Activated CD4-positive, alpha-beta T cell treated with anti-CD3 and anti-CD28 coated beads for 48 hours (primary cell): Measurements from ENCODE around the gene GRIN1.

Experiments used
- DNase-seq: peaks from one replicate; pipeline ENCODE4 v3.0.0-alpha.2; 2020

GRIN1 gene

DNA sequence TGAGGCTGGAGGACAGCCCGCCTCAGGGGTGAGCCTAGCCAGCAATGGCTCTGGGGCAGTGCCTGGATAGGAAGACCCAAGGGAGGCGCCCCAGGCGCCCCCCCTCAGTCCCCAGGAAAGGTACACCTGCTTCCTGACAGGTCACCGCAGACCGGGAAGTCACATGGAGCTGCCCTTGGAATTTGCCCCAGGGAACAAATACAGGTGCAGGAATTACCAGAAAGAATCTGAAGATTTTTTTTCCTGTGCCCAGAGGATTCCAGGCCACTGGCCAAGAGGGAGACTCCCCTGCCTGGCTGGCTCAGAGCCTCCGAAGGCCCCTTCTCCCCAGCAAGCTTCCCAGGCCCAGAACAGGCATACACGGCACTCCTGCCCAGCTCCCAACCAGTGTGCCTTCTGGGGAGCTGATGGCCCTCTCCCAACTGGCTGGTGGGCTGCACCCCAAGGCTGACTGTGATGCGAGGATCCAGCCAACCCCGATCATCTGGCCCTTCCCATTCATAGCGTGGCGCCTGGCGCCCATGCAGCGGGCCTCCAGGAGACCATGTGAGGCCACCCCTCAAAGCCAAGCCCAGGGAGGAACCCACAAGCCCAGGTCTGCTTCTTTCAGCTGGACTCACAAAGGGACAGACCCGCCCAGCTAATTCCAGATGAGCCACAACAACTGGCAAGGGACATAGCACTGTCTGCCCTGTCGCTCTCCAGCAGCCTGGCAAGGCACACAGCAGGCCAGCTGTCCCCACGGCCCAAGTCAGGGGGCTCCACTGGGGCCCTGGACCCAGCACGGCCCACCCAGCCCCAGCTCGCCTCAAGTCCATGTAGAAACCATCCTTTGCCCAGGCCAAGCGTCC is 59.3 kb downstream of the GRIN1 start:
- DNase-seq = no peak

DNA sequence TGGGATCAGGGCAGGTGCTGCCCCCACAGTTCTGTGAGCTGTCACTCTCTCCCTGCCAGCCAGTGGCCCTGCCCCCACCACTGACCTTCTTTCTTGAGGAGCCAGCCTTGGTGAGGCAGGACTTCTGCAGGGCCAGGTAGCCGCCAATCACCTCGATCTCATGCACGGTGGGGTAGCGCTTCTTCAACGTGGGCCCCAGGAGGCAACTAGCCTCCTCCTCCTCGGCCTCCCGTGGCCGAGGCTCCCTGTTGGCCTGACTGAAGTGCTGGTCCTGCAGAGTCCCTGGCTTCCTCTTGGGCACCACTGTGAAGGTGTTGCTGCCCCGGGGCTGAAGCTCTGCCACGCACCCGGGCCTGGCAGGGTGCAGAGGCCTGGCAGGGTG is 59.9 kb downstream of the GRIN1 start:
- DNase-seq = no peak

DNA sequence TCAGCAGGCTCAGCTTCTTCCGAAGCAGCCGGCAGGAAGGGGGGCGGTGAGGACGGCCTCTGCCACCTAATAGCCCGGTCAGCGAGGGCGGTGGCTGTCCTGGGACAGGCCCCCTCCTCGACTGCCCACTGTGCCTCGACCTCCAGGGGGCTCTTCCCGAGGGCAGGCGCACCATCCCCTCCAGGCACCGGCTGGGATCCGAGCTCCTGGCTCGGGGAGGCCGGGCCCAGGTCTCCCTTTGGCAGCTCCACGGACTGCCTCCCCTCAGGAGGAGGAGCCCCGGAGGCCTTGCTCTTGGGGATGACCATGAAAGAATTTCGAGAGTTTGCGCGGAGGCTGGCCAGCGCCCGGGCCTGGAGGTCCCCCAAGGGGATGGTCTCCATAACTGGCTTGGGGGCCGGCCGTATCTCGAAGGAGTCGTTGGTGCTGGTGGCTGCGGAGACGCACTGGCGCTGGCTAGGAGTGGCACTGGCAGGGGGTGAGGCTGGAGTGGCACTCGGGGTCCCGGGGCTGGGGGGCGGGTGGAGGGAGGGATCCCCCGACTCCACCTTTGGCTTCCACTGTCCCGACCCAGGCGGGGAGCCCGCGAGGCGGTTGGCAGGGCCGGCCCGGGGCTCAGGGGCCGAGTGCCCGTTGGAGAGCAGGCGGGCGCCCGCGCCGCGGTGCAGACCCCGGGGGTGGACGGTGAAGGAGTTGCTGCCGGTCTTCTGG is 60.6 kb downstream of the GRIN1 start:
- DNase-seq = no peak

DNA sequence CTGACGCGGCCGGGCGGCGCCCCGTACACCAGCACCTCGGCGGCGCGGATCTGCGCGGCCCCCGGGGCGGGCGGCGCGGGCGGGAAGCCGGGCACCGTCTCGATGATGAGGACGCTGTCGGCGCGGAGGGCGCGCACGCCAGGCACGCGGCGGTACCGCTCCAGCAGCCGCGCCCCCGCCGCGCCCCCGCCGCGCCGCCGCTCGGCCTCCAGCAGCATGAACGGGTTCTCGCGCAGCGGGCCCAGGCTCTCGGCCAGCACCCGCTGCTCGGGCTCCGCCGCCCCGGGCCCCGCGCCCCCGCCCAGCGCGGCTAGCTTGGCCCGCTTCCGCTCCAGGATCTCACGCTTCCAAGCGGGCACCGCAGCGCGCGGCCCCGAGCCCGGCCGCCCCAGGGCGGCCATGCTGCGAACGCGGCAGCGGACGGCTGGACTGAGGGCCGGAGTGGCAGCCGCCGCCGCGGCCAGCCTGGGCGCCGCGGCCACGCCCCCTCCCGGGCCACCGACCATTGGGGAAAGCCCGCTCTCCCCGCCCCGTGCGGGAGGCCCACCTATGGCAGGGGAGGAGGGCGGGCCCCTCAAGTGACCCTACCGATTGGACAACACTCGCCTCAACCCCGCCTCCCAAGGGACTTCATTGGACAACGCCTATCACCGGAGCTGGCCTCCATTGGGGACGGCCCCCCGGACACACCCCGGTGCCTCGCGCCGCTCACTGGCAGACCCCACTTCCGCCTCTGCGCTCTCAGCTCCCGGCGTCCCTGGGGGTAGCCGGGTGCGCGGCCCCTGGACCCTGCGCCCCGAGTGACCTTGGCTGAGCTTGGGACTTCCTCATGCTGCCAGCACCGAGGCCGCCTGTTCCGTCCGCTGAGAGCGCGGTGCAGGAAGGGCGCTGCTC is 61.6 kb downstream of the GRIN1 start, which contains the start of gene TPRN:
Gene TPRN (minus strand): TSS at position 431 of the 894 bp plus-strand sequence. CDS start 30 bp downstream, at position 401.
- peak; percentile 99 for DNase-seq

DNA sequence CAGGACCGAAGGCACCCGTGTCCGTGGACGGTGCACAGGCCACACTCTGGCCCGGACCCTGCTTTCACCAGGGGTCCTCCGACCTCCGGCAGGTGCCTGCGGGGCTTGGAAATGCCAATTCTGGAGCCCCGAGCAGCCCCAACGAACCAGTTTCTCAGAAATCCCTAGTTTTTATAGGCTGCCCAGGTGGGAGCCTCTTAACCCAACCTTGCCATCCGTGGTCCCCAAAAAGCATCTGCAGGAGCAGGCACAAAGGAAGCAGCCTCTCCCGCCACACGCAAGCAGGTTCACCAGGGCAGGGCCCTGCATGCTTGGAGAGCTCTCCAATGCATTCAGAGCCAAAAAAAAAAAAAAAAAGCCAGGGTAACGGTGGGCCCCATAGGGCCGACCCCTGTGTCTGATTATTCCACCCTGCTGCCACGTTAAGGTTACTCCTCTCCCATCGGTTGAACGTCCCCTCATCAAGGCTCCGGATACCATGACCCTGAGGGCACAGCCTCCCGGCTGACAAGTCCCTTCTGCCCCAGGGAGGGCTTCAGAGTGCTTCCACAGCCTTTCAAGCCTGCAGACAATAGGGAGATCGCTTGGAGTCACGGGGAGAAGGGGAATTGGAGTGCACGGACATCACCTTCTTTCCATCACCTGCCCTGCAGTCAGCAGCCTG is 62.4 kb downstream of the GRIN1 start:
- no peak for DNase-seq

DNA sequence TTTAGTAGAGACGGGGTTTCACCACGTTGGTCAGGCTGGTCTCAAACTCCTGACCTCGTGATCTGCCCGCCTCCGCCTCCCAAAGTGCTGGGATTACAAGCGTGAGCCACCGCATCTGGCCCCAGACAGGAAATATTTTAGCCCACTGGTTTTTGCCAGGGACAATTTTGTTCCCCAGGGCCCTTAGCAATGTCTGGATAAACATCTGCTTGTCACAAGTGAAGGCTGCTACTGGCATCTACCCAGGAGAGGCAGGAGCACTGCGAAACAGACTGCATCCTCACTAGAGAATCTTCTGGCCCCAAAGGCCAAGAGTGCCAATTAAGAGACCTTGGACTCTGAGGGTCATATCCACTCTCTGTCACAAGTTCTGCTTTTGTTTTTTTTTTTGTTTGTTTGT is 64.0 kb downstream of the GRIN1 start:
- no peak for DNase-seq

DNA sequence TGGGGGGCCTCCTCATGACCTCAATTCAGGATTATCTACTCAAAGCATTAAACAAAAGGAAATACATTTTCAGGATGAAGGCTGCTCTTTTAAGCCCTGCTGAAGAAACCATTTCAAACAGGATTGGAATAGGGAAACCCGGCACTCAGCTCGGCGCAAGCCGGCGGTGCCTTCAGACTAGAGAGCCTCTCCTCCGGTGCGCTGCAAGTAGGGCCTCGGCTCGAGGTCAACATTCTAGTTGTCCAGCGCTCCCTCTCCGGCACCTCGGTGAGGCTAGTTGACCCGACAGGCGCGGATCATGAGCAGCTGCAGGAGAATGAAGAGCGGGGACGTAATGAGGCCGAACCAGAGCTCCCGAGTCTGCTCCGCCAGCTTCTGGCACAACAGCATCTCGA is 65.8 kb downstream of the GRIN1 start:
- DNase-seq = no peak

DNA sequence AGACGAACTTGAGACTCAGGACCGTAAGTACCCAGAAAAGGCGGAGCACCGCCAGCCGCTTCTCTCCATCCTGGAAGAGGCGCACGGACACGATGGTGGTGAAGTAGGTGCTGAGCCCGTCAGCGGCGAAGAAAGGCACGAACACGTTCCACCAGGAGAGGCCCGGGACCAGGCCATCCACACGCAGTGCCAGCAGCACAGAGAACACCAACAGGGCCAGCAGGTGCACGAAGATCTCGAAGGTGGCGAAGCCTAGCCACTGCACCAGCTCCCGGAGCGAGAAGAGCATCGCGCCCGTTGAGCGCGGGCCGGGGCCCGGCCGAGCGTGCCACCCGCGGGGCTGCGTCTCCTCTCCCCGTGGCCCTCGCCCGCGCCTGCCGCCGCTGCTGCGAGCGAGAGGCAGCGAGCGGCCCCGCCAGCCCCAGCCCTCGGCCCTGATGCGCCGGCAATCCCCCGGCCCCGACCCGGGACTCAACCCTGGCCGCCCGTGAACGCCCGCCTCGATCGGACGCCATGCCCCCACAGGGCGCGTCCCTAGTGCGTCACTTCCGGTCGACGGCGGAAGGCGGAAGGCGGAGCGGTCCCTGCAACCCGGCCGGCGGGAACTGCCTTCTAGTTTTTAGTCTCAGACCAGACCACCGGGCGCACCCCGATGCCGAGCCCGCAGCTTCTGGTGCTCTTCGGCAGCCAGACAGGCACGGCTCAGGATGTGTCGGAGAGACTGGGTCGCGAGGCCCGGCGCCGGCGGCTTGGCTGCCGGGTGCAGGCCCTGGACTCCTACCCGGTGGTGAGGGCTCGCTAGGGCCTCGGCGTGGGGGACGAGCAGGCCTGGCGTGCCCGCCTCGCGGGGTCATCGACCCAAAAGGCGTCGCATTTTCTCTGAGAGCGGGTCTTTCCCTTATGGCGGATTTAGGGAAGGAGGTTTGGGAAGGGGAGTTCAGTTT is 66.4 kb downstream of the GRIN1 start, which contains the start of the genes NDOR1 and TMEM203:
Gene NDOR1 (plus strand): TSS at position 575 of the 944 bp plus-strand sequence. CDS start 78 bp downstream, at position 653.
Gene TMEM203 (minus strand): TSS at position 523 of the 944 bp plus-strand sequence. CDS start 234 bp downstream, at position 289.
- DNase-seq = peak; percentile 97

DNA sequence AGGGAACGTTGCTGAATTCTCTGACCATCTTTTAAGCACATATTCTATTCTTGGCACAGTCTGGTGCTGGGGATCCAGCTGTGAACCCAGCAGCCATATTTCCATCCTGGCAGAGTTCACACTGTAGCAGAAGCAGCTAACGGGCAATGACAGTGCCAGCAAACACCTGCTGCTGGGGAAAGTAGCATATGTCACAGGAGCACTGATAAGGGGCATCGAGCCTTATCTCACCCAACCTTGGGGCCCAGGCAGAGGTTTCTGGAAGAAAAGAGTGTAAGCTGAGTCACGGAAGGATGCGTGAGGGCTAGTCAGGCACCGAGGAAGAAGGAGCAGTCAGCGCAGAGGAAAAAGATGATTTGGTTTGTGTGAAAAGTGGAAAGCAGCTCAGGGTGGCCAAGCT is 67.6 kb downstream of the GRIN1 start:
- DNase-seq = no peak

DNA sequence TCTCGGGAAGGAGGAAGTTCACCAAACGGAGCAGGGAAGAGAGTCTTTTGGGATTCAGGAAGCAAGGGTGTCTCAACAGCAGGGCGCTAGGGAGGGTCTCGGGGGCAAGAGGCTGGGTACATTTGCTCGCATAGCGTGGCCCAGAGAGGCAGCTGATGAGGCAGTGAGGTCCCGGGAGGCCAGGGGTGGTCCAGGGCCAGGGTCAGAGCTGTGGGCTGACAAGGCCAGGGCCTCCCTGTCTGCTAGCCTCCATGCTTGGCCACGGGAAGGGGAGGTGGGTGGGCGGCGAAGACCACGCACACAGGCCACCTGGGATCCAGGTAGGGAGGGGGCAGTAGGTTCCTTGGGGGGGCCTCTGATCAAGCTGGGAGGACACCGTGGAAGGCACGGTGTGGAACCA is 72.6 kb downstream of the GRIN1 start:
- DNase-seq = no peak

DNA sequence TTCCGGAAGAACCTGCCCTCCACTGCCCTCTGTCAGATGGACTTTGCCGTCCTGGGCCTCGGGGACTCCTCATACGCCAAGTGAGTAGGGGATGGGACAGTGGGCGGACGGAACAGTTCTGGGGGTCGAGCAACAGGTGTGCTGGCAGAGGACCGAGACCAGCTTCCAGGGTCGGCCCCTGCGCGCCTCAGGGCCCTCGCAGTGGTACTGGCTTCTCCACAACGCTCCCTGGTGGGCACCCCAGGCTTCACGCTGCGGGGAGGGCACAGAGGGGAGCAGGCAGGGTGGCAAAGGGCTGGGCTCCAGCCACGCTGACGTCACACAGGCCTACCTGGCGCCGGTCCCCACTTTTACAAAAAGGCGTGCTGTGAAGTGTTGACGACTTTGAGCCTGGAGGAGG is 73.6 kb downstream of the GRIN1 start:
- DNase-seq = no peak

DNA sequence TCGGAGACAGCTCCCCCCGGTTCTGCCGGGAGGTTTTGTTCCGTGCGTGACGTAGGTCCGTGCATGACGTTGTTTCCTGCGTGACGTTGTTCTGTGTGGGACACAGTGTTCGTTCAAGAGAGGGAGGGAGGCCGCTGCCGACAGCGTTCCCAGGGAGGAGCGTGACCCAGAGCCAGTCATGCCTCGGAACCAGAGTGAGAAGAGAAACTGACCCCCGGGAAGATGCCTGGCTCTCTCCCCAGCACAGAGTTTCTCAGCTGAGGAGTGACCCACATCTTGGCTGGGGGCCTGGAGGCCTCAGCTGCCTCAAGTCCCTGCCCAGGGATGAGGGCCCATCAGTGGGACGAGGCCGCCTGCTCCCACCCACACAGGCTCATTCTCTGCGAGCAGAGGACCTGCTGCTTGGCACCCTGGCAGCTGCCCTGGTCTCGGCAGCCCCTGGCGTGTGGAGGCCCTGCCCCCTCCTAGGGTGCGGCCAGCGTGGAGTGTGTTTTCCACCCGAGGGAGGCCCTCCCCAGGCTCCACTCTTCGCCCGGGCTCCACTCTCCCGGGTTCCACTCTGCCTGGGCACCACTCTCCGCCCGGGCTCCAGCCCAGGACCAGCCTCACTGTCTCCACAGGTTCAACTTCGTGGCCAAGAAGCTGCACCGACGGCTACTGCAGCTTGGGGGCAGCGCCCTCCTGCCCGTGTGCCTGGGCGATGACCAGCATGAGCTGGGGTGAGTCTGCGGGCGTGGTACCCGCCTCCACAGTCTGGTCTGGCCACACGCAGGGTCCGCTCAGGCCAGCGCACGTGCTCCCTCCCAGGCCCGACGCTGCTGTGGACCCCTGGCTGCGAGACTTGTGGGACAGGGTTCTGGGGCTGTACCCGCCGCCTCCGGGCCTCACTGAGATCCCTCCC is 74.5 kb downstream of the GRIN1 start:
- no peak for DNase-seq

DNA sequence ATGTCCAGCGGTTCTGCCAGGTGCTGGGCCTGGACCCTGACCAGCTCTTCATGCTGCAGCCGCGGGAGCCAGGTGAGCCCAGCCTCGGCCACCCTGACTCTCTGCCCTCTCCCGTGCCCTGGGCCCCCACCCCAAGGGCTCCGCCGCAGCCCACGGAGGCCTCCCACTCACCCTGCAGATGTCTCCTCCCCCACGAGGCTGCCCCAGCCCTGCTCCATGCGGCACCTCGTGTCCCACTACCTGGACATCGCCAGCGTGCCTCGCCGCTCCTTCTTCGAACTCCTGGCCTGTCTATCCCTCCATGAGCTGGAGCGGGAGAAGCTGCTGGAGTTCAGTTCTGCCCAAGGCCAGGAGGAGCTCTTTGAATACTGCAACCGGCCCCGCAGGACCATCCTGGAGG is 75.7 kb downstream of the GRIN1 start:
- no peak for DNase-seq

DNA sequence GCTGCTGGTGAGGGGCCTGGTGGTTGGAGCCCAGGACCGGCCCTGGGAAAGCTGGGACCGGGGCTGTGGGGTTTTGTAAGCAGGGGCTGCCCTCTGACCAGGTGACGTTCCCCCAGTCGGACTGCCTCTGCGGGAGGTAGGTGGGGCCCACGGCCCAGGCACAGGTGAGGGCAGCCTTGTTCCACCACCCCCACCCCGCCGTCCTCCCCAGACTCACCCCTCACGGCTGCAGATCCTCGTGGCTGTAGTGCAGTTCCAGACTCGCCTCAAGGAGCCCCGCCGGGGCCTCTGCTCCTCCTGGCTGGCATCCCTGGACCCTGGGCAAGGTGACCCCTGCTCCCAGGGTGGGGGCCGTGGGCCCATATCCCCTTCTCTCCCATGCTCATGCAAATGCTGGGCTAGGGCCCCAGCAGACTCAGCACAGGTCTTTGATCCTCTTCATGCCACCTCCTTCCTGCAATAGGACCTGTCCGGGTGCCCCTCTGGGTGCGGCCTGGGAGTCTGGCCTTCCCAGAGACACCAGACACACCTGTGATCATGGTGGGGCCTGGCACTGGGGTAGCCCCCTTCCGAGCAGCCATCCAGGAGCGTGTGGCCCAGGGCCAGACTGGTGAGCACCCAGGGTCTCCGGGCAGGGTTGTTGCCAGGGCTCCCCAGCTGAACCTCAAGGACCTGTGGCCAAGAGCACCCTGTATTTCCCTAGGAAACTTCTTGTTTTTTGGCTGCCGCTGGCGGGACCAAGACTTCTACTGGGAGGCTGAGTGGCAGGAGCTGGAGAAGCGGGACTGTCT is 76.4 kb downstream of the GRIN1 start:
- DNase-seq = no peak

DNA sequence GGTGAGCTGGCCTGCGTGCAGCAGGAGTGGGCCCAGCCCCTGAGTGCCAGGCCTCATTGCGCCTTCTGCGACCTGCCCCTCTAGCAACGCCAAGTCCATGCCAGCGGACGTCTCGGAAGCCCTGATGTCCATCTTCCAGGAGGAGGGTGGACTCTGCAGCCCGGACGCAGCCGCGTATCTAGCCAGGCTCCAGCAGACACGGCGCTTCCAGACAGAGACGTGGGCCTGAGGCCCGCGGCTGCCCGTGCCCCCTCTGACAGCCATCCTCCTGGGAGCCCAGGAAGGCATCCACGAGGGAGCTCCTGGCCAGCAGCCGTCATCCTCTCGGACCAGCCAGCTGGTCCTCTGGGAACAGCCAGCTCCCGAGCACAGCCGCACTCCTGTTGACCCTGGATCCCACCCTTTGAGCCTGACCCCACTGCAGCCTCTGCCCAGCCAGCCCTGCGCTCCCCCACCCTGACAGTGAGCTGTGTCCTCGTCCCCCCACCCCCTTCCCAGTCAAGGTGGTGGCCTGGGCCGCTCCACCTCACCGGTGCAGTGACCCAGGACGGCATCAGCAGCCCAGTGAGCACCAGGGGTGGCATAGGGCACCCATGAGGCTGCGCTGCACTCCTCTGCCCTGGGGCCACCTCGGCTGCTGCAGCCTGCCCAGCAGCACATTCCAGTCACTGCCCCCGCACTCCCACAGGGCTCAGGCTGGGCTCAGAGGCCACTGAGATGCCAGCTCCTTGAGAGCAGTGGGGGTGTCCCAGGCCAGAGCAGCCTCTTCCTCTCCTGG is 77.4 kb downstream of the GRIN1 start:
- no peak for DNase-seq

DNA sequence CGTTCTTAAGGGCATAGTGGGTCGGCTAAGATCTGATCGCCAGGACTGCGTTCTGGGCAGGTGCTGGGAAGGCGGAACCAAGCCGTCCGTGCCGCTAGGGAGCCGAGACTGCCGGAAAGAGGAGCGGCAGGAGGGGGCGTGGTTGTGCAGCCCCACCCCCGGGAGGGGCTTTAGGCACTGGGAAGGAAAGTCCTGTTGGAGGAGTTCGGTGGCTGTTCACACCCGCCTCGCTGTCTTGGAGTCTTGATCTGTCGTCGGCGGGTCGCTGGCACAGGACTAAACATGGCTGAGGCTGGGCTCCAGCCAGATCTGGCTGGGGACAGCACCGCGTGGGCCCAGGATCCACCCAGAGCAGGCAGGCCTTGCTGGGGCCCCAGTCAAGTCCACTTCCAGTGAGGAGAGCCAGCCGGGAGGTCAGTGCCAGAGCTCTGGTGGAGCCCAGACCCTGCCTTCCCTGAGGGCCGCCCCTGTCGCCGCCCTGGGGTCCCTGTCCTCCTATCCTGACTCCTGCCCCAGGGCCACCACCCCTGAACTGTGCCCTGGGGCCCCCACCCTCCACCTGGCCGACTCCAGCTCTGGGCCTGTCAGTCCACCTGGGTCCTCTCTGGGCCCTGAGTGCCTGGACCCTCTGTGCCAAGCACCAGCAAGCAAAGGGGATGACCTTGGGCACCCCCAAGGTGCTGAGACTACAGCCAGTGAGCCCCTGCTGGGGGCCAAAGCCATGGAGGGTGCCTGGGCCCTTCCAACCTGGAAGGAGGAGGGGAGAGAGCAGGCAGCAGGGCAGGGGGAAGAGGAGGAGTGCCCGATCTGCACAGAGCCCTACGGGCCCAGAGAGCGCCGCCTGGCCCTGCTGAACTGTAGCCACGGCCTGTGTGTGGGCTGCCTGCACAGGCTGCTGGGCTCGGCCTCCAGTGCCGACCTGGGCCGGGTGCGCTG is 78.6 kb downstream of the GRIN1 start:
- DNase-seq = no peak

DNA sequence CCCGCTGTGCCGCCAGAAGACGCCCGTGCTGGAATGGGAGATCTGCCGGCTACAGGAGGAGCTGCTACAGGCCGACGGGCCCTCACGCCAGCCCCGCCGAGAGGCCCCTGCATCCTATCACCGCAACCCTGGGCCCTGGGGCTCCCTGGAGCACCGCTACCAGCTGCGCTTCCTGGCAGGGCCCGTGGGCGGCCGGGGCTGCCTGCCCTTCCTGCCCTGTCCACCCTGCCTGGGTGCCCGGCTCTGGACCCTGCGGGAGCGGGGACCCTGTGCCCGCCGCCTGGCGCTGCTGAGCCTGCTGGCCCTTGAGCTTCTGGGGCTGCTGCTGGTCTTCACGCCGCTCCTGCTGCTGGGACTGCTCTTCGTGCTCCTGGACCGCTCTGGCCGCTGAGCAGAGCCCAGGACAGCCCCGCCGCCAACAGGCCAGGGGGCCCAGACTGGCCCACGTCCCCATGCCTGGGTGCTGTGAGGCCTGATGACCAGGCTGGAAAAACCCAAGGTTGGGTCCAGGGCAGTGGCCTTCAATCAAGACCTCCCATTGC is 79.3 kb downstream of the GRIN1 start:
- DNase-seq = no peak
